SK-N-SH (cell line): ENCODE measurements around the gene CFAP65. TPM values are rescaled to one million over a fixed set of nuclear protein-coding genes. Genes with fewer than 3 reads are reported as not detected.

Experiments
- CTCF ChIA-PET: fragments of 300-600, 350-600 bp; formaldehyde crosslinking; extraction: SDS; loops from one replicate; lab custom pipeline; 2021; lab: Yijun Ruan, JAX
- POLR2A ChIA-PET: fragments of 350-600 bp; sonication (Branson Sonifier 250); formaldehyde crosslinking; extraction: SDS; loops from one replicate; lab custom pipeline; 2020; ENCODE audit warnings: antibody characterized with exemption, inconsistent platforms; lab: Yijun Ruan, JAX
- DNase-seq: peaks from one replicate; pipeline ENCODE4 v3.0.0; 2012
- H2AFZ ChIP-seq: fragments of 200-600 bp; sonication (generic); 2 replicates; pipeline ENCODE4 v1.8.1; 2016; ENCODE audit warnings: antibody characterized with exemption, mild to moderate bottlenecking, low read depth
- H3F3A ChIP-seq: fragments of 200-600 bp; sonication (generic); replicated peaks from 2 replicates; pipeline ENCODE3; 2016; ENCODE audit warnings: antibody characterized with exemption, mild to moderate bottlenecking; ENCODE audit not compliant: insufficient read depth
- H3K27ac ChIP-seq, 2 experiments: fragments of 200-500 bp in 1 of 2; fragments of 200-600 bp in 1 of 2; sonication (Bioruptor generic) in 1 of 2; sonication (generic), shearing (Covaris generic) in 1 of 2; 2 replicates each; pipeline versions ENCODE4 v1.5.1 to v1.6.1; 2014 to 2016; ENCODE audit warnings: low read depth in 2 of 2, inconsistent platforms in 1 of 2, low read length in 1 of 2, mild to moderate bottlenecking in 1 of 2, mixed read lengths in 1 of 2
- H3K27me3 ChIP-seq: fragments of 200-600 bp; sonication (generic), shearing (Covaris generic); 2 replicates; pipeline ENCODE4 v1.6.1; 2016; ENCODE audit warnings: mixed run types; ENCODE audit not compliant: insufficient read depth
- H3K36me3 ChIP-seq, 2 experiments: fragments of 200-500 bp in 1 of 2; fragments of 200-600 bp in 1 of 2; sonication (Bioruptor generic) in 1 of 2; sonication (generic) in 1 of 2; replicated peaks in 1 of 2; 2 replicates each; pipeline versions ENCODE3 to v1.5.1; 2014 to 2016; ENCODE audit warnings: low read length in 1 of 2, mild to moderate bottlenecking in 1 of 2; ENCODE audit not compliant: insufficient read depth in 2 of 2, control insufficient read depth in 1 of 2
- H3K4me1 ChIP-seq, 2 experiments: fragments of 200-500 bp in 1 of 2; fragments of 200-600 bp in 1 of 2; sonication (Bioruptor generic) in 1 of 2; sonication (generic), shearing (Covaris generic) in 1 of 2; 2 replicates each; pipeline versions ENCODE4 v1.5.1 to v1.6.1; 2014 to 2016; ENCODE audit warnings: low read depth in 1 of 2, low read length in 1 of 2, mixed run types in 1 of 2; ENCODE audit not compliant: insufficient read depth in 2 of 2, control insufficient read depth in 1 of 2
- H3K4me2 ChIP-seq: fragments of 200-600 bp; sonication (generic), shearing (Covaris generic); 2 replicates; pipeline ENCODE4 v1.6.1; 2017; ENCODE audit warnings: mixed run types
- H3K4me3 ChIP-seq, 2 experiments: fragments of 200-500 bp in 1 of 2; fragments of 200-600 bp in 1 of 2; sonication (Bioruptor generic) in 1 of 2; sonication (generic), shearing (Covaris generic) in 1 of 2; 2 replicates each; pipeline versions ENCODE4 v1.5.1 to v1.8.1; 2014 to 2016; ENCODE audit warnings: low read depth in 2 of 2, inconsistent platforms in 1 of 2, low read length in 1 of 2, mild to moderate bottlenecking in 1 of 2, mixed read lengths in 1 of 2, moderate library complexity in 1 of 2
- H3K79me2 ChIP-seq: fragments of 200-600 bp; sonication (generic); 2 replicates; pipeline ENCODE4 v1.8.1; 2017; ENCODE audit warnings: mild to moderate bottlenecking; ENCODE audit not compliant: insufficient read depth
- H3K9ac ChIP-seq: fragments of 200-600 bp; sonication (generic); 2 replicates; pipeline ENCODE4 v1.6.1; 2017; ENCODE audit warnings: mixed run types
- H3K9me2 ChIP-seq: fragments of 200-600 bp; sonication (generic); 2 replicates; pipeline ENCODE4 v1.6.1; 2017; ENCODE audit warnings: mixed run types
- H3K9me3 ChIP-seq: fragments of 200-600 bp; sonication (generic); 2 replicates; pipeline ENCODE4 v1.6.1; 2017; ENCODE audit warnings: mixed run types, mild to moderate bottlenecking, moderate library complexity
- H4K20me1 ChIP-seq: fragments of 200-600 bp; sonication (generic); 2 replicates; pipeline ENCODE4 v1.6.1; 2017; ENCODE audit warnings: mild to moderate bottlenecking, mixed run types; ENCODE audit not compliant: insufficient read depth
- CHD2 ChIP-seq: fragments of 150-350 bp; IDR thresholded peaks from 2 replicates; pipeline ENCODE4 v1.6.1; 2018; ENCODE audit warnings: low read length; ENCODE audit not compliant: partially characterized antibody
- CTCF ChIP-seq: fragments of 200-600 bp; sonication (generic); IDR thresholded peaks from 2 replicates; pipeline ENCODE4 v1.6.1; 2017; ENCODE audit warnings: antibody characterized with exemption, mild to moderate bottlenecking, moderate library complexity
- EP300 ChIP-seq, 2 experiments: IDR thresholded peaks; 2 replicates each; pipeline versions ENCODE4 v1.4.0 to v1.6.1; 2012; ENCODE audit warnings: borderline replicate concordance in 1 of 2, low read depth in 1 of 2, low read length in 1 of 2
- EZH2phosphoT487 ChIP-seq: fragments of 200-600 bp; sonication (generic); IDR thresholded peaks from 2 replicates; pipeline ENCODE4 v1.6.1; 2017; ENCODE audit warnings: low read depth, mixed run types, mild to moderate bottlenecking, antibody characterized with exemption, moderate library complexity, borderline replicate concordance
- GATA2 ChIP-seq: sonication (generic); formaldehyde crosslinking; IDR thresholded peaks from 2 replicates; pipeline ENCODE4 v1.5.0; 2020; ENCODE audit warnings: mild to moderate bottlenecking, missing genetic modification reagents
- JUND ChIP-seq: IDR thresholded peaks from 2 replicates; pipeline ENCODE4 v1.4.0; 2012
- MEF2A ChIP-seq: IDR thresholded peaks from 2 replicates; pipeline ENCODE4 v1.4.0; 2012; ENCODE audit warnings: low read depth, borderline replicate concordance
- NFIC ChIP-seq: IDR thresholded peaks from 2 replicates; pipeline ENCODE4 v1.4.0; 2012; ENCODE audit warnings: borderline replicate concordance
- POLR2AphosphoS5 ChIP-seq: IDR thresholded peaks from 2 replicates; pipeline ENCODE4 v1.6.1; 2012; ENCODE audit warnings: low read depth, low read length
- RAD21 ChIP-seq: IDR thresholded peaks from 2 replicates; pipeline ENCODE4 v1.6.1; 2012; ENCODE audit warnings: mild to moderate bottlenecking, low read length
- REST ChIP-seq: IDR thresholded peaks from 2 replicates; pipeline ENCODE4 v1.6.1; 2012; ENCODE audit warnings: mild to moderate bottlenecking, low read depth, low read length, moderate library complexity
- RXRA ChIP-seq: IDR thresholded peaks from 2 replicates; pipeline ENCODE4 v1.4.0; 2012; ENCODE audit warnings: low read depth, mild to moderate bottlenecking, borderline replicate concordance
- TAF1 ChIP-seq: IDR thresholded peaks from 2 replicates; pipeline ENCODE4 v1.6.1; 2012; ENCODE audit warnings: low read depth, mild to moderate bottlenecking, low read length, moderate library complexity, borderline replicate concordance
- USF2 ChIP-seq: fragments of 150-350 bp; IDR thresholded peaks from 2 replicates; pipeline ENCODE4 v1.6.1; 2017; ENCODE audit warnings: antibody characterized with exemption, low read length, low read depth, borderline replicate concordance
- ZBTB33 ChIP-seq: IDR thresholded peaks from 2 replicates; pipeline ENCODE4 v1.4.0; 2012; ENCODE audit warnings: low read depth, borderline replicate concordance
- WGBS: methylation state at CpG from one replicate; pipeline ENCODE4 v1.1.6; 2017; ENCODE audit warnings: low lambda C conversion rate; 5-methylcytosine and 5-hydroxymethylcytosine counted together
- polyA plus RNA-seq, 3 experiments: library from polyadenylated mRNA; depleted of rRNA; stranded (reverse); fragments of >200 nt; gene quantifications; 2 replicates each; pipeline ENCODE4 v1.2.3, GENCODE V29; 2012

The CFAP65 gene
- polyA plus RNA-seq, 1 of the 3 experiments (the other 2 are of a cell fraction): 0.95 TPM

GRCh38 chr2:219025637-219026585, 15.4 kb downstream of the CFAP65 start:
- Histone ChIP-seq H3K9ac (no peak overlapping the region), H3K27me3 (0 out of 2 replicates have a peak, but pooled peaks cover 18% of the 10 kb centered on the region), H3K9me3 (no peaks in the 10 kb centered on the region), H4K20me1 (no peaks in the 10 kb centered on the region), H2AFZ (no peak overlapping the region), H3K4me1 (peaks cover 0 to 15% of the 10 kb centered on the region in 2 experiments; a peak in 1 of 4 replicates), H3K27ac (no peak overlapping the region), H3F3A (no peaks in the 10 kb centered on the region), H3K79me2 (no peaks in the 10 kb centered on the region), H3K4me2 (no peak overlapping the region), H3K4me3 (no peak overlapping the region), H3K36me3 (no peaks in the 10 kb centered on the region), H3K9me2 (no peaks in the 10 kb centered on the region)
- TF ChIP-seq TAF1: no peak
- no peak for TF ChIP-seq USF2
- no peak for TF ChIP-seq REST
- ChIA-PET CTCF (interaction anchor here (0.9 to 20.3 kb wide), 9 partner anchors 26 to 174 kb away, joined by 3 to 258 read pairs (median 30); partner anchors contain the start of genes IHH and NHEJ1), POLR2A (no interaction called here)
- WGBS: 59% methylated on average over 13 of the region's 18 CpGs
- no peak for DNase-seq

- no peaks in the 10 kb centered on the region for H3K9me3 ChIP-seq
- H3K9ac ChIP-seq: no peak overlapping the region
- H3K4me1 ChIP-seq: peaks cover 0 to 25% of the 10 kb centered on the region in 2 experiments; a peak in 1 of 4 replicates
- H3K27ac ChIP-seq: no peak overlapping the region
- CTCF ChIA-PET: interaction anchor here (1.0 to 20.3 kb wide), 8 partner anchors 24 to 148 kb away, joined by 3 to 258 read pairs (median 8); partner anchors contain the start of gene IHH
- POLR2A ChIA-PET: no interaction called here
- no peak for DNase-seq
- H2AFZ ChIP-seq: no peak overlapping the region
- H4K20me1 ChIP-seq: no peaks in the 10 kb centered on the region
- H3K27me3 ChIP-seq: peaks cover 16% of the 10 kb centered on the region
- 44% methylated on average over 6 of the region's 11 CpGs for WGBS
- no peak overlapping the region for H3K4me2 ChIP-seq
- no peaks in the 10 kb centered on the region for H3F3A ChIP-seq
- H3K79me2 ChIP-seq: no peaks in the 10 kb centered on the region
- no peak overlapping the region for H3K4me3 ChIP-seq
- no peaks in the 10 kb centered on the region for H3K9me2 ChIP-seq
- H3K36me3 ChIP-seq: no peaks in the 10 kb centered on the region
- no peak for TF ChIP-seq EP300 (IDR thresholded peaks at IDR 0.05; ENCODE audit: borderline replicate concordance in 1 of 2, low read depth in 1 of 2, low read length in 1 of 2)
- TF ChIP-seq RXRA: no peak
- no peak for TF ChIP-seq EZH2phosphoT487
- no peak for TF ChIP-seq RAD21
- TF ChIP-seq USF2: no peak
- TF ChIP-seq JUND: no peak
- no peak for TF ChIP-seq NFIC
- TF ChIP-seq POLR2AphosphoS5: no peak
- TF ChIP-seq CHD2: no peak
- no peak for TF ChIP-seq GATA2 (CRISPR knock-in tag)
- no peak for TF ChIP-seq CTCF
- no peak for TF ChIP-seq ZBTB33
- no peak for TF ChIP-seq MEF2A
Observed at GRCh38 chr2:219024059-219024458, 17.3 kb downstream of the CFAP65 start.
